Measurements from ENCODE around the gene GTF2F1. TPM values are rescaled to one million over a fixed set of nuclear protein-coding genes. Genes with fewer than 3 reads are reported as not detected.

The GTF2F1 gene
- total and polyA plus RNA-seq, 10 donors: 28.3 to 51.4 (median 41.5) TPM

DNA sequence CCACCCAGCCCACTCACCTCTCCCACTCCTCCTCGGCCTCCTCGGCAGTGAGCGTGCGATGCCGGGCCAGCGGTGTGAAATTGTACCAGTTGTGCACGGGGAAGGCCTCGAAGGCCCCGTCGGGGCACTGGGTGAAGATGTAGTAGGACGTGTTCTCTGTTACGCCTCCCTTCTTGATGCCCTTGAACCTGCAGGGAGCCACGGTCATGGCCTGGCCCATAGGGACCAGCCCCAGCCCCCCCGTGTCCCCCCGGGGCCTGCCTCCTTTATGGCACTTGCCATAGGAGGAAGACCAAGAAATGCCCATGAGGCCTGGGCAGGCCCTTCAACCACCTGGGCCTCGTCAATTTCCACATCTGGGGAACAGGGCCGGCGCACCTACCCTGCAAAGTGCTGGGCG, 5.6 kb downstream of the GTF2F1 start:
- peaks cover 9 to 33% (median 15%) of the 10 kb centered on the region in 6 donors for H3K4me1 ChIP-seq
- no peaks in the 10 kb centered on the region for H3K9me3 ChIP-seq
- no peak for DNase-seq
- intact Hi-C loops (cut with DNase I; ENCODE audit: low total_unique reads): no loop called here
- H3K4me3 ChIP-seq: no peak overlapping the region
- WGBS, 5 donors: 95 to 97% (median 96%) methylated on average over 7 to 19 of the region's 19 CpGs
- H3K36me3 ChIP-seq: peaks cover 4 to 96% (median 79%) of the 10 kb centered on the region in 6 donors
- no peak overlapping the region for H3K27ac ChIP-seq
- peak in 1 of 3 donors; percentile 22 for TF ChIP-seq POLR2AphosphoS5 (IDR thresholded peaks at IDR 0.05)
- TF ChIP-seq, protein P1, sequence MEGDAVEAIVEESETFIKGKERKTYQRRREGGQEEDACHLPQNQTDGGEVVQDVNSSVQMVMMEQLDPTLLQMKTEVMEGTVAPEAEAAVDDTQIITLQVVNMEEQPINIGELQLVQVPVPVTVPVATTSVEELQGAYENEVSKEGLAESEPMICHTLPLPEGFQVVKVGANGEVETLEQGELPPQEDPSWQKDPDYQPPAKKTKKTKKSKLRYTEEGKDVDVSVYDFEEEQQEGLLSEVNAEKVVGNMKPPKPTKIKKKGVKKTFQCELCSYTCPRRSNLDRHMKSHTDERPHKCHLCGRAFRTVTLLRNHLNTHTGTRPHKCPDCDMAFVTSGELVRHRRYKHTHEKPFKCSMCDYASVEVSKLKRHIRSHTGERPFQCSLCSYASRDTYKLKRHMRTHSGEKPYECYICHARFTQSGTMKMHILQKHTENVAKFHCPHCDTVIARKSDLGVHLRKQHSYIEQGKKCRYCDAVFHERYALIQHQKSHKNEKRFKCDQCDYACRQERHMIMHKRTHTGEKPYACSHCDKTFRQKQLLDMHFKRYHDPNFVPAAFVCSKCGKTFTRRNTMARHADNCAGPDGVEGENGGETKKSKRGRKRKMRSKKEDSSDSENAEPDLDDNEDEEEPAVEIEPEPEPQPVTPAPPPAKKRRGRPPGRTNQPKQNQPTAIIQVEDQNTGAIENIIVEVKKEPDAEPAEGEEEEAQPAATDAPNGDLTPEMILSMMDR (IDR thresholded peaks at IDR 0.05 in 8 of 11, conservative IDR thresholded peaks at IDR 0.05 in 3 of 11): no peak
- H3K27me3 ChIP-seq (replicated peaks in 1 of 7): no peaks in the 10 kb centered on the region

DNA sequence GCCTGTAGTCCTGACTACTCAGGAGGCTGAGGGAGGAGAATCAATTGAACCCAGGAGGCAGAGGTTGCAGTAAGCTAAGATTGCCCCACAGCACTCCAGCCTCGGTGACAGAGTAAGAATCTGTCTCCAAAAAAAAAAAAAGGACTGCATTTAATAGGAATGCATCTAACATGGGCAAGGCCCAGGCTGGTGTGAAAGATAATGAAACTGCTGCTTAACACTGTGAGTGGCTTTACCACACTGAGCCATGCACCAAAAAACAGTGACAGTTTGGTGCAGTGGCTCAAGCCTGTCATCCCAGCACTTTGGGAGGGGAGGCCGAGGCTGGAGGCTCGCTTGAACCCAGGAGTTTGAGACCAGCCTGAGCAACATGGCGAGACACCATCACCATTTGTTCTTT, 8.6 kb downstream of the GTF2F1 start:
- H3K27me3 ChIP-seq (replicated peaks in 1 of 7): no peaks in the 10 kb centered on the region
- intact Hi-C loops (cut with DNase I; ENCODE audit: low total_unique reads): no loop called here
- TF ChIP-seq POLR2AphosphoS5 (IDR thresholded peaks at IDR 0.05) (no peak), POLR2A (IDR thresholded peaks at IDR 0.05) (no peak)
- TF ChIP-seq, protein P1 (IDR thresholded peaks at IDR 0.05 in 8 of 11, conservative IDR thresholded peaks at IDR 0.05 in 3 of 11): no peak
- DNase-seq: no peak
- no peak overlapping the region for H3K4me3 ChIP-seq
- H3K27ac ChIP-seq: no peak overlapping the region
- peaks cover 0 to 3% (median 0%) of the 10 kb centered on the region in 6 donors for H3K4me1 ChIP-seq
- WGBS, 5 donors: 90 to 97% (median 93%) methylated on average over 4 of the region's 4 CpGs
- H3K36me3 ChIP-seq: peaks cover 18 to 100% (median 98%) of the 10 kb centered on the region in 6 donors
- H3K9me3 ChIP-seq: peaks cover 0 to 5% (median 1%) of the 10 kb centered on the region in 8 donors

DNA sequence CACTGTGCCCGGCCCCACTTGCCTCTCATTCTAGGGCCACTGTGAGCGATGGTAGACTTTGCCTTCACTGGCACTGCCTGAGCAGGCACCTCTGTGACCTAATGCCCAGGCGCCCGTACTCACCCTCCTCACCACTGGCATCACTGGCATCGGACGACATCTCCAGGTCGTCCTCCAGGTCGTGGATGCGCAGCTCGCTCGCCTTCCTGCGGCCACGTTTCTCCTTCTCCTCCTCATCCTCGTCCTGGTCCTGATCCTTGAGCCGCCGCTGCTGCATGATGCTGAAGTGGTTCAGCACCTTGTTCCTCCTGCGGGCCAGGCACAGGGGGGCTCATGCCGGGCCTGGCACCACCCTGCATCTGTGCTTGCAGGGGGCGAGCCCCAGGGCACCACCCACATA, 9.8 kb downstream of the GTF2F1 start:
- WGBS, 5 donors: 93 to 99% (median 94%) methylated on average over 18 to 19 of the region's 19 CpGs
- Histone ChIP-seq H3K4me3 (no peak overlapping the region), H3K27ac (no peak overlapping the region), H3K27me3 (replicated peaks in 1 of 7) (no peaks in the 10 kb centered on the region), H3K4me1 (no peaks in the 10 kb centered on the region), H3K9me3 (peaks cover 0 to 5% (median 1%) of the 10 kb centered on the region in 8 donors), H3K36me3 (peaks cover 18 to 100% (median 94%) of the 10 kb centered on the region in 6 donors)
- intact Hi-C loops (cut with DNase I; ENCODE audit: low total_unique reads): no loop called here
- no peak for DNase-seq
- TF ChIP-seq POLR2AphosphoS5 (IDR thresholded peaks at IDR 0.05) (peak in 1 of 3 donors; percentile 45), POLR2A (IDR thresholded peaks at IDR 0.05) (no peak)
- TF ChIP-seq, protein P1 (IDR thresholded peaks at IDR 0.05 in 8 of 11, conservative IDR thresholded peaks at IDR 0.05 in 3 of 11): no peak

DNA sequence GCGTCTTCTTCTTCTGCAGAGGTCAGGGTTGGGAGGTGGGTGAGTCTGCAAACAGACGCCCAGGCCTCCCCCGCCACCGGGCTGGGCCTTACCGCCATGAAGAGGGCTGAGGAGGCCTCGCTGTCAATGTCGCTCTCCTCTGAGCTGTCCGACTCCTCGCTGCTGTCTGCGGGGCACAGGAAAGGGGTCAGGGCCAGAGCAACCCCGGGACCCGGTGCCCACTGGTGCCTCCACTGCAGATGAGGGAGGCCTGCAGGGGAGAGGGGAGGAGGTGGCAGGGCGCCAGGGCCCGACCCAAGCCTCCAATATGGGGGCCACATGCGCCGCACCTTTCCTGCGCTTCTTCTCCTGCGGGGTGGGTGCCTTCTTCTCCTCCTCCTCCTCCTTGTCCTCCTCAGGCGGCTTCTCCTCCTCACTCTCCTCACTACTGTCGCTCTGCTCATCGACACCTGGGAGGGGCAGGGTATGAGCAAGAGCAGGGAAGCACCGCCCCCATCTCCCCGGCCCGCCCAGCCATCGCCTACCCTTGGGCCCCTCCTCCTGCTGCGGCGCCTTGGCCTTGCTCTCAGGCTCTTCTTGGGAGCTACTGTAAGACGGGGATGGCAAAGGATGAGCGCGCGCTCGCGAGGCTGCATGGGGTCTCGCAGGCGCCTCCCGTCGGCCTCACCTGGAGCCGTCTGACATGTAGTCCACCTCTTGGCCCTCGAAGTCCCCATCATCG, 11.8 kb downstream of the GTF2F1 start:
- peaks cover 14 to 86% (median 75%) of the 10 kb centered on the region in 6 donors for H3K36me3 ChIP-seq
- H3K27ac ChIP-seq: no peak overlapping the region
- peak in 1 of 3 donors; percentile 14 for TF ChIP-seq POLR2AphosphoS5 (IDR thresholded peaks at IDR 0.05)
- TF ChIP-seq POLR2A (IDR thresholded peaks at IDR 0.05): no peak
- no peaks in the 10 kb centered on the region for H3K27me3 ChIP-seq (replicated peaks in 1 of 7)
- intact Hi-C loops (cut with DNase I; ENCODE audit: low total_unique reads): no loop called here
- H3K9me3 ChIP-seq: peaks cover 0 to 5% (median 1%) of the 10 kb centered on the region in 8 donors
- 95 to 97% (median 97%) methylated on average over 30 to 40 of the region's 40 CpGs for WGBS, 5 donors
- H3K4me1 ChIP-seq: no peaks in the 10 kb centered on the region
- DNase-seq: no peak
- H3K4me3 ChIP-seq: no peak overlapping the region
